Sciatic nerve (tissue), 2 donors: ENCODE data around the gene MFN1. TPM values are rescaled to one million over a fixed set of nuclear protein-coding genes. Genes with fewer than 3 reads are reported as not detected.
A peak's percentile ranks its signal among the peaks of the same experiment; 100 is the strongest.

Experiments used
- ATAC-seq: fragments of 200-7000 bp; cut with Tn5 transposase; one replicate; pipeline ENCODE4 v1.9.1; 2020; ENCODE audit warnings: mild to moderate bottlenecking, moderate library complexity
- DNase-seq: peaks from one replicate; pipeline ENCODE4 v3.0.0-alpha.2; 2020; ENCODE audit warnings: low spot score
- intact Hi-C: fragments of 100-400 bp; cut with DNase I; formaldehyde crosslinking; loops from one replicate; pipeline ENCODE4 v1.14.2; 2022
- total RNA-seq: library from RNA; stranded (reverse); fragmentation: NEBNext Ultra II Directional; extraction: Animal tissue kit (Norgen Biotek cat#: 25700); gene quantifications from one replicate; pipeline ENCODE4 v1.2.1, GENCODE V29; 2021
- donor health status: DM: no; HTN: no; CAD: no.
- donor health status: DM: no; HTN: no; CAD: no.

MFN1 gene
- total RNA-seq, 1 donor from 2014 or later: 61.2 TPM

GRCh38 chr3:179416681-179417080 lies 69.2 kb downstream of the MFN1 start:
- no peak for DNase-seq
- no peak for ATAC-seq
- intact Hi-C loops: no loop called here

- no peak for DNase-seq
- no peak for ATAC-seq
- intact Hi-C loops: no loop called here
These were observed 71.1 kb downstream of the MFN1 start for GRCh38 chr3:179418610-179419009.

GRCh38 chr3:179421500-179421899 lies 74.0 kb downstream of the MFN1 start:
- ATAC-seq: peak; percentile 56
- no peak for DNase-seq

GRCh38 chr3:179425075-179425474 lies 77.6 kb downstream of the MFN1 start:
- ATAC-seq: no peak
- DNase-seq: no peak
- intact Hi-C loops: no loop called here

More at GRCh38 chr3:179421500-179421899, 74.0 kb downstream of the MFN1 start:
- intact Hi-C loops: loop anchor here (5.0 kb wide), 1 partner anchor 136 kb away; no protein-coding TSS in a partner anchor

- no peak for DNase-seq
- peak; percentile 53 for ATAC-seq
- intact Hi-C loops: no loop called here
These were observed 81.5 kb downstream of the MFN1 start for GRCh38 chr3:179428876-179429548.

- ATAC-seq (no peak), DNase-seq (no peak)
- intact Hi-C loops: no loop called here
These were observed 82.9 kb downstream of the MFN1 start for GRCh38 chr3:179430277-179430870.

GRCh38 chr3:179432021-179432420 lies 84.5 kb downstream of the MFN1 start:
- intact Hi-C loops: no loop called here

GRCh38 chr3:179432451-179432850 lies 84.9 kb downstream of the MFN1 start:
- intact Hi-C loops: no loop called here
- no peak for DNase-seq
- ATAC-seq: no peak

More at GRCh38 chr3:179432021-179432420, 84.5 kb downstream of the MFN1 start:
- ATAC-seq: peak; percentile 71
- no peak for DNase-seq

- no peak for DNase-seq
- no peak for ATAC-seq
- intact Hi-C loops: no loop called here
These were observed 89.0 kb downstream of the MFN1 start for GRCh38 chr3:179436517-179436916.

- DNase-seq: no peak
These were observed 91.3 kb downstream of the MFN1 start for GRCh38 chr3:179438841-179439240.

More at GRCh38 chr3:179438841-179439240, 91.3 kb downstream of the MFN1 start:
- ATAC-seq: no peak
- intact Hi-C loops: no loop called here

Other genes starting within 250 kb of the MFN1 start
- gene PIK3CA, start 199.4 kb upstream of the MFN1 start, total RNA-seq: 41.0 TPM
- 3.8 TPM for gene KCNMB3, start 96.6 kb upstream of the MFN1 start, total RNA-seq
- 32.3 TPM for gene ZNF639, start 24.7 kb upstream of the MFN1 start, total RNA-seq
- gene GNB4, start 103.8 kb downstream of the MFN1 start, total RNA-seq: 67.3 TPM
- 39.7 TPM for gene ACTL6A, start 215.2 kb downstream of the MFN1 start, total RNA-seq